HepG2 (cell line): ENCODE data around the gene GINS2. TPM values are rescaled to one million over a fixed set of nuclear protein-coding genes. Genes with fewer than 3 reads are reported as not detected.

ENCODE experiments used
- ATAC-seq: fragments of 200-7000 bp; cut with Tn5 transposase; 3 replicates; pipeline ENCODE4 v1.9.1; 2020; ENCODE audit warnings: mild to moderate bottlenecking, moderate library complexity
- BruUV-seq: library from RNA; stranded (reverse); fragments of 400-500 nt; replicated peaks from 2 replicates; lab custom pipeline; 2021; lab: Mats Ljungman, UMichigan
- CTCF ChIA-PET: fragments of 300-600 bp; formaldehyde crosslinking; extraction: SDS; loops from one replicate; lab custom pipeline; 2021; ENCODE audit warnings: low total read pairs, inconsistent platforms, low intra/inter-chr PET ratio; lab: Yijun Ruan, JAX
- POLR2A ChIA-PET: fragments of 350-600 bp; sonication (Branson Sonifier 250); formaldehyde crosslinking; loops from one replicate; lab custom pipeline; 2020; ENCODE audit warnings: antibody characterized with exemption, inconsistent platforms; lab: Yijun Ruan, JAX
- DNase-seq: peaks from one replicate; pipeline ENCODE4 v3.0.0-alpha.2; 2015; ENCODE audit warnings: low spot score
- FAIRE-seq: peaks from 3 replicates; lab custom pipeline; 2011; peaks lifted over from hg19 to GRCh38; lab: Jason Lieb, UNC
- H2AFZ ChIP-seq: one replicate; pipeline ENCODE4 v1.6.1; 2011; ENCODE audit warnings: low read length, inconsistent platforms
- H3K27ac ChIP-seq: fragments of 300-600 bp; 3 replicates; pipeline ENCODE4 v1.8.0; 2011; ENCODE audit warnings: mixed run types, mild to moderate bottlenecking, mixed read lengths, low read length, inconsistent platforms; ENCODE audit not compliant: insufficient read depth; ENCODE audit errors: extremely low read length
- H3K27me3 ChIP-seq, 2 experiments: fragments of 200-600 bp in 1 of 2; 2 replicates in 1 of 2; 3 replicates in 1 of 2; pipeline versions ENCODE4 v1.6.0 to v1.8.0; 2011; ENCODE audit warnings: low read length in 2 of 2, mild to moderate bottlenecking in 2 of 2, moderate library complexity in 2 of 2, inconsistent platforms in 1 of 2; ENCODE audit not compliant: insufficient read depth in 2 of 2, control insufficient read depth in 1 of 2
- H3K36me3 ChIP-seq, 2 experiments: fragments of 200-600 bp in 1 of 2; replicated peaks in 1 of 2; 2 replicates in 1 of 2; 3 replicates in 1 of 2; pipeline versions ENCODE4 v1.5.1 to v1.8.0; 2011; ENCODE audit warnings: low read length in 2 of 2, inconsistent platforms in 1 of 2; ENCODE audit not compliant: insufficient read depth in 2 of 2, control insufficient read depth in 1 of 2
- H3K4me1 ChIP-seq: 2 replicates; pipeline ENCODE4 v1.5.1; 2012; ENCODE audit warnings: low read length, inconsistent platforms; ENCODE audit not compliant: insufficient read depth
- H3K4me2 ChIP-seq: 2 replicates; pipeline ENCODE4 v1.6.0; 2011; ENCODE audit warnings: low read depth, low read length, inconsistent platforms
- H3K4me3 ChIP-seq, 3 experiments: fragments of 200-600 bp in 1 of 3; sonication (generic), shearing (Covaris generic) in 1 of 3; replicated peaks in 1 of 3; 2 replicates each; pipeline ENCODE4 v1.5.1; 2011 to 2016; ENCODE audit warnings: low read length in 3 of 3, inconsistent platforms in 2 of 3, low read depth in 2 of 3, mild to moderate bottlenecking in 2 of 3, control low read depth in 1 of 3, mixed read lengths in 1 of 3; ENCODE audit not compliant: insufficient read depth in 1 of 3
- H3K79me2 ChIP-seq: one replicate; pipeline ENCODE4 v1.6.1; 2011; ENCODE audit warnings: low read length, inconsistent platforms; ENCODE audit not compliant: insufficient read depth
- H3K9ac ChIP-seq: 2 replicates; pipeline ENCODE4 v1.6.0; 2011; ENCODE audit warnings: mild to moderate bottlenecking, low read depth, low read length, inconsistent platforms; ENCODE audit not compliant: insufficient read depth
- H3K9me3 ChIP-seq: 2 replicates; pipeline ENCODE4 v1.5.1; 2012; ENCODE audit warnings: mild to moderate bottlenecking, low read length
- H4K20me1 ChIP-seq: 2 replicates; pipeline ENCODE4 v1.6.0; 2011; ENCODE audit warnings: inconsistent platforms, mild to moderate bottlenecking, low read length, moderate library complexity; ENCODE audit not compliant: insufficient read depth
- CEBPG ChIP-seq: IDR thresholded peaks from 2 replicates; pipeline ENCODE4 v1.6.1; 2016
- NFYB ChIP-seq: sonication (generic); formaldehyde crosslinking; IDR thresholded peaks from 2 replicates; pipeline ENCODE4 v1.4.0; 2020; ENCODE audit warnings: missing genetic modification reagents
- PCBP1 ChIP-seq: fragments of 200-400 bp; formaldehyde crosslinking; IDR thresholded peaks from 2 replicates; pipeline ENCODE4 v1.6.1; 2017; ENCODE audit warnings: mild to moderate bottlenecking, low read depth, low read length, borderline replicate concordance
- ZHX1 ChIP-seq: sonication (generic); formaldehyde crosslinking; IDR thresholded peaks from 2 replicates; pipeline ENCODE4 v1.8.1; 2022; ENCODE audit warnings: low read depth, mild to moderate bottlenecking, missing genetic modification reagents
- ZNF512 ChIP-seq: sonication (generic); formaldehyde crosslinking; IDR thresholded peaks from 2 replicates; pipeline ENCODE4 v1.4.0; 2020; ENCODE audit warnings: mild to moderate bottlenecking, missing genetic modification reagents
- ZNF605 ChIP-seq: sonication (generic); formaldehyde crosslinking; IDR thresholded peaks from 2 replicates; pipeline ENCODE4 v1.8.0; 2022; ENCODE audit warnings: mild to moderate bottlenecking, missing genetic modification reagents
- ZSCAN12 ChIP-seq: sonication (generic); formaldehyde crosslinking; IDR thresholded peaks from 2 replicates; pipeline ENCODE4 v1.9.0; 2021; ENCODE audit warnings: mild to moderate bottlenecking, missing genetic modification reagents
- ZSCAN30 ChIP-seq: sonication (generic); formaldehyde crosslinking; IDR thresholded peaks from 2 replicates; pipeline ENCODE4 v1.5.0; 2020; ENCODE audit warnings: mild to moderate bottlenecking, missing genetic modification reagents
- WGBS: methylation state at CpG from one replicate; pipeline ENCODE4 v1.1.6; 2017; ENCODE audit warnings: low lambda C conversion rate; 5-methylcytosine and 5-hydroxymethylcytosine counted together
- in situ Hi-C: cut with HindIII; loops from 2 replicates; pipeline ENCODE4 v1.10.0; 2017; ENCODE audit warnings: low pct_unique_long_range_greater_than_20kb; ENCODE audit not compliant: extremely low pct_ligation_motif_present
- intact Hi-C: fragments of 100-400 bp; cut with micrococcal nuclease; formaldehyde crosslinking; loops from one replicate; pipeline ENCODE4 v1.10.0; 2022; ENCODE audit not compliant: unreplicated experiment
- polyA plus RNA-seq, 8 experiments: library from polyadenylated mRNA; depleted of rRNA in 3 of 8; stranded (reverse) in 7 of 8; unstranded in 1 of 8; fragments of >200 nt; fragmentation: Illumina TruSeq in 4 of 8; extraction: Trizol in 4 of 8; gene quantifications; 2 replicates each; pipeline versions ENCODE4 v1.2.1 to v1.2.3, GENCODE V29; 2011 to 2016; ENCODE audit warnings: low read depth in 4 of 8, missing spikeins in 1 of 8, mixed read lengths in 1 of 8; ENCODE audit not compliant: insufficient read depth in 1 of 8
- total RNA-seq, 5 experiments: library from RNA; depleted of rRNA; stranded (reverse); fragments of >200 nt; fragmentation: Illumina TruSeq; extraction: Trizol; gene quantifications; 2 replicates each; pipeline ENCODE4 v1.2.3, GENCODE V29; 2016; ENCODE audit warnings: low read depth in 1 of 5
- TF ChIP-seq, protein P1 (sequence below): sonication (generic); formaldehyde crosslinking; IDR thresholded peaks from one replicate; pipeline ENCODE4 v1.5.1; 2020; ENCODE audit warnings: mild to moderate bottlenecking, missing genetic modification reagents; ENCODE audit errors: not compliant biosample characterization
- TF ChIP-seq, protein P2 (sequence below): sonication (generic); formaldehyde crosslinking; IDR thresholded peaks from 2 replicates; pipeline ENCODE4 v1.4.0; 2020; ENCODE audit warnings: missing genetic modification reagents

GINS2 gene
- total and polyA plus RNA-seq, 2 of the 13 experiments (the other 11 are each of a cell fraction or from before 2014, with no cell fraction given) = 10.6 to 48.3 TPM

DNA sequence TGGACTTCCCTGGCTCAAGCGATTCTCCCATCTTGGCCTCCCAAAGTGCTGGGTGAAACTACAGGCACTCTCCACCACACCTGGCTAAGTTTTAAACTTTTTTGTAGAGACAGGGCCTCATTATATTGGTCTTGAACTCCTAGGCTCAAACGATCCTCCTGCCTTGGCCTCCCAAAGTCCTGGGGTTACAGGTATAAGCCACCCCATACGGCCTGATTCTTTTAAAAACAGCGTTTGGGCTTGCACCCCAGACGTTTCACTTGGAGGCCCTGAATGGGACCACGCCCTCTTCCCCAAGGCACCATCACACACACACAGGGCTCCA lies 29.4 kb upstream of the GINS2 start:
- ATAC-seq (no peak), DNase-seq (no peak), FAIRE-seq (no peak)
- ChIA-PET CTCF (interaction anchor here (0.7 to 2.9 kb wide), 7 partner anchors 43 to 371 kb away, joined by 3 to 18 read pairs (median 5); no protein-coding TSS in a partner anchor), POLR2A (no interaction called here)
- BruUV-seq = no TSS peak
- Histone ChIP-seq H3K4me2 (no peak overlapping the region), H3K27ac (no peak overlapping the region), H3K4me3 (no peak overlapping the region), H3K9ac (no peak overlapping the region), H4K20me1 (peaks cover 3% of the 10 kb centered on the region; the same call in 1 of the 2 replicates), H2AFZ (no peak overlapping the region), H3K4me1 (0 out of 2 replicates have a peak, but pooled peaks cover 5% of the 10 kb centered on the region), H3K27me3 (peaks cover 6 to 40% of the 10 kb centered on the region in 2 experiments; a peak in 4 of 5 replicates), H3K36me3 (no peaks in the 10 kb centered on the region), H3K79me2 (no peaks in the 10 kb centered on the region), H3K9me3 (no peaks in the 10 kb centered on the region)
- intact Hi-C loops = loop anchor here (1.0 to 10.0 kb wide), 2 partner anchors 43 to 323 kb away; no protein-coding TSS in a partner anchor
- WGBS = 25% methylated on average over 6 of the region's 6 CpGs
- in situ Hi-C loops = loop anchor here (5.0 kb wide), 1 partner anchor 61 kb away; no protein-coding TSS in a partner anchor
- TF ChIP-seq CEBPG (no peak), NFYB (CRISPR knock-in tag) (no peak), ZHX1 (CRISPR knock-in tag) (no peak), ZNF512 (CRISPR knock-in tag) (no peak), ZSCAN30 (CRISPR knock-in tag) (no peak), ZSCAN12 (CRISPR knock-in tag) (no peak), PCBP1 (no peak), ZNF605 (CRISPR knock-in tag) (no peak)
- TF ChIP-seq, protein P1, sequence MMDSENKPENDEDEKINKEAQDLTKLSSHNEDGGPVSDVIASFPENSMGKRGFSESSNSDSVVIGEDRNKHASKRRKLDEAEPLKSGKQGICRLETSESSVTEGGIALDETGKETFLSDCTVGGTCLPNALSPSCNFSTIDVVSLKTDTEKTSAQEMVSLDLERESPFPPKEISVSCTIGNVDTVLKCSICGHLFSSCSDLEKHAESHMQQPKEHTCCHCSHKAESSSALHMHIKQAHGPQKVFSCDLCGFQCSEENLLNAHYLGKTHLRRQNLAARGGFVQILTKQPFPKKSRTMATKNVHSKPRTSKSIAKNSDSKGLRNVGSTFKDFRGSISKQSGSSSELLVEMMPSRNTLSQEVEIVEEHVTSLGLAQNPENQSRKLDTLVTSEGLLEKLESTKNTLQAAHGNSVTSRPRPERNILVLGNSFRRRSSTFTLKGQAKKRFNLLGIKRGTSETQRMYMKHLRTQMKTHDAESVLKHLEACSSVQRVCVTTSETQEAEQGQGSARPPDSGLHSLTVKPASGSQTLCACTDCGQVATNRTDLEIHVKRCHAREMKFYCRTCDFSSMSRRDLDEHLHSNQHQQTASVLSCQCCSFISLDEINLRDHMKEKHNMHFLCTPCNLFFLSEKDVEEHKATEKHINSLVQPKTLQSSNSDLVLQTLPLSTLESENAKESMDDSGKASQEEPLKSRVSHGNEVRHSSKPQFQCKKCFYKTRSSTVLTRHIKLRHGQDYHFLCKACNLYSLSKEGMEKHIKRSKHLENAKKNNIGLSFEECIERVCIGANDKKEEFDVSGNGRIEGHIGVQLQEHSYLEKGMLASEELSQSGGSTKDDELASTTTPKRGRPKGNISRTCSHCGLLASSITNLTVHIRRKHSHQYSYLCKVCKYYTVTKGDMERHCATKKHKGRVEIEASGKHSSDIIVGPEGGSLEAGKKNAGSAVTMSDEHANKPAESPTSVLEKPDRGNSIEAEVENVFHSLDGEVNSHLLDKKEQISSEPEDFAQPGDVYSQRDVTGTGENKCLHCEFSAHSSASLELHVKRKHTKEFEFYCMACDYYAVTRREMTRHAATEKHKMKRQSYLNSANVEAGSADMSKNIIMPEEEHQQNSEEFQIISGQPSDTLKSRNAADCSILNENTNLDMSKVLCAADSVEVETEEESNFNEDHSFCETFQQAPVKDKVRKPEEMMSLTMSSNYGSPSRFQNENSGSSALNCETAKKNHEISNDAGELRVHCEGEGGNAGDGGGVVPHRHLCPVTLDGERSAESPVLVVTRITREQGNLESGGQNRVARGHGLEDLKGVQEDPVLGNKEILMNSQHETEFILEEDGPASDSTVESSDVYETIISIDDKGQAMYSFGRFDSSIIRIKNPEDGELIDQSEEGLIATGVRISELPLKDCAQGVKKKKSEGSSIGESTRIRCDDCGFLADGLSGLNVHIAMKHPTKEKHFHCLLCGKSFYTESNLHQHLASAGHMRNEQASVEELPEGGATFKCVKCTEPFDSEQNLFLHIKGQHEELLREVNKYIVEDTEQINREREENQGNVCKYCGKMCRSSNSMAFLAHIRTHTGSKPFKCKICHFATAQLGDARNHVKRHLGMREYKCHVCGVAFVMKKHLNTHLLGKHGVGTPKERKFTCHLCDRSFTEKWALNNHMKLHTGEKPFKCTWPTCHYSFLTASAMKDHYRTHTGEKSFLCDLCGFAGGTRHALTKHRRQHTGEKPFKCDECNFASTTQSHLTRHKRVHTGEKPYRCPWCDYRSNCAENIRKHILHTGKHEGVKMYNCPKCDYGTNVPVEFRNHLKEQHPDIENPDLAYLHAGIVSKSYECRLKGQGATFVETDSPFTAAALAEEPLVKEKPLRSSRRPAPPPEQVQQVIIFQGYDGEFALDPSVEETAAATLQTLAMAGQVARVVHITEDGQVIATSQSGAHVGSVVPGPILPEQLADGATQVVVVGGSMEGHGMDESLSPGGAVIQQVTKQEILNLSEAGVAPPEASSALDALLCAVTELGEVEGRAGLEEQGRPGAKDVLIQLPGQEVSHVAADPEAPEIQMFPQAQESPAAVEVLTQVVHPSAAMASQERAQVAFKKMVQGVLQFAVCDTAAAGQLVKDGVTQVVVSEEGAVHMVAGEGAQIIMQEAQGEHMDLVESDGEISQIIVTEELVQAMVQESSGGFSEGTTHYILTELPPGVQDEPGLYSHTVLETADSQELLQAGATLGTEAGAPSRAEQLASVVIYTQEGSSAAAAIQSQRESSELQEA (CRISPR knock-in tag) = no peak
- TF ChIP-seq, protein P2, sequence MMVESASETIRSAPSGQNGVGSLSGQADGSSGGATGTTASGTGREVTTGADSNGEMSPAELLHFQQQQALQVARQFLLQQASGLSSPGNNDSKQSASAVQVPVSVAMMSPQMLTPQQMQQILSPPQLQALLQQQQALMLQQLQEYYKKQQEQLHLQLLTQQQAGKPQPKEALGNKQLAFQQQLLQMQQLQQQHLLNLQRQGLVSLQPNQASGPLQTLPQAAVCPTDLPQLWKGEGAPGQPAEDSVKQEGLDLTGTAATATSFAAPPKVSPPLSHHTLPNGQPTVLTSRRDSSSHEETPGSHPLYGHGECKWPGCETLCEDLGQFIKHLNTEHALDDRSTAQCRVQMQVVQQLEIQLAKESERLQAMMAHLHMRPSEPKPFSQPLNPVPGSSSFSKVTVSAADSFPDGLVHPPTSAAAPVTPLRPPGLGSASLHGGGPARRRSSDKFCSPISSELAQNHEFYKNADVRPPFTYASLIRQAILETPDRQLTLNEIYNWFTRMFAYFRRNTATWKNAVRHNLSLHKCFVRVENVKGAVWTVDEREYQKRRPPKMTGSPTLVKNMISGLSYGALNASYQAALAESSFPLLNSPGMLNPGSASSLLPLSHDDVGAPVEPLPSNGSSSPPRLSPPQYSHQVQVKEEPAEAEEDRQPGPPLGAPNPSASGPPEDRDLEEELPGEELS = no peak
